MG63 (cell line): ENCODE results near the gene HP. TPM values are rescaled to one million over a fixed set of nuclear protein-coding genes. Genes with fewer than 3 reads are reported as not detected.
"Not testable (repeated sequence)": the region's sequence is repeated elsewhere in the genome, so short reads cannot be mapped to it uniquely, and the experiment has no call there.

Experiments used
- DNase-seq: peaks from one replicate; pipeline ENCODE4 v3.0.0-alpha.2; 2020
- H3K27me3 ChIP-seq: fragments of 250-450 bp; sonication (Bioruptor Pico); 2 replicates; pipeline ENCODE4 v1.5.1; 2020; ENCODE audit warnings: mild to moderate bottlenecking, moderate library complexity
- H3K36me3 ChIP-seq: fragments of 250-450 bp; sonication (Bioruptor Pico); 2 replicates; pipeline ENCODE4 v1.5.1; 2020; ENCODE audit warnings: mild to moderate bottlenecking, moderate library complexity
- H3K4me3 ChIP-seq: fragments of 250-450 bp; sonication (Bioruptor Pico); 2 replicates; pipeline ENCODE4 v1.5.1; 2020; ENCODE audit warnings: mild to moderate bottlenecking, moderate library complexity
- H3K9me3 ChIP-seq: fragments of 250-450 bp; sonication (Bioruptor Pico); 2 replicates; pipeline ENCODE4 v1.5.1; 2020; ENCODE audit warnings: mild to moderate bottlenecking, moderate library complexity
- total RNA-seq: library from RNA; depleted of rRNA; stranded (reverse); fragments of >200 nt; shearing (Covaris generic); gene quantifications from 2 replicates; pipeline ENCODE4 v1.2.3, GENCODE V29; 2014; ENCODE audit warnings: low replicate concordance

HP gene
- total RNA-seq, 1 experiment from 2014 or later, result not detected

- no peaks in the 10 kb centered on the region for H3K27me3 ChIP-seq
- H3K36me3 ChIP-seq, result no peaks in the 10 kb centered on the region
- no peak for DNase-seq
- H3K4me3 ChIP-seq, result no peak overlapping the region
- H3K9me3 ChIP-seq, result no peaks in the 10 kb centered on the region
Observed at GRCh38 chr16:72029567-72030271, 24.6 kb upstream of the HP start.

GRCh38 chr16:72033437-72033836 is 20.9 kb upstream of the HP start:
- no peaks in the 10 kb centered on the region for H3K36me3 ChIP-seq
- H3K9me3 ChIP-seq, result no peaks in the 10 kb centered on the region

DNA sequence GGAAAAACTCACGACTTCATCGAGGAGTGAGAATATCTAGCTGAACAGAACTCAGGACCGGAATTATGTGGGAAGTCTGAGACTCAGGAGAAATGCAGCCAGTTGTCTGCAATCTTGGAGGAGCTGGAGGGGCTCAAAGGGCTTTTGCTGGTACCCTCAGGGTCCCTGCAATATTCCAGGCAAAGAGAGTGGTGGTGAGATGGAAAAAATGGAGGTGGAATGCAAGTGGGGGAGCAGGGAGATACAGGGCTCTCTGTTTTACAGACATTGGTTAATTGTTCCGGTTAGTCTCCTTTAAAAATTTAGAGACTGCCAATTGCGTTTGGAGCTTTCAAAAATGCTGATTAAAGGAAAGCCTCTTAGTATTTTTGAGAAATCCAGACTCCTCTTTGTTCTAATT is 18.2 kb upstream of the HP start:
- Histone ChIP-seq H3K9me3 (no peaks in the 10 kb centered on the region), H3K36me3 (no peaks in the 10 kb centered on the region), H3K4me3 (no peak overlapping the region), H3K27me3 (no peaks in the 10 kb centered on the region)
- DNase-seq, result no peak

More at GRCh38 chr16:72033437-72033836, 20.9 kb upstream of the HP start:
- Histone ChIP-seq H3K27me3 (no peaks in the 10 kb centered on the region), H3K4me3 (no peak overlapping the region)
- DNase-seq, result no peak

- Histone ChIP-seq H3K4me3 (no peak overlapping the region), H3K27me3 (no peaks in the 10 kb centered on the region), H3K36me3 (no peaks in the 10 kb centered on the region), H3K9me3 (no peaks in the 10 kb centered on the region)
- no peak for DNase-seq
Observed at GRCh38 chr16:72042157-72042660, 12.1 kb upstream of the HP start.

DNA sequence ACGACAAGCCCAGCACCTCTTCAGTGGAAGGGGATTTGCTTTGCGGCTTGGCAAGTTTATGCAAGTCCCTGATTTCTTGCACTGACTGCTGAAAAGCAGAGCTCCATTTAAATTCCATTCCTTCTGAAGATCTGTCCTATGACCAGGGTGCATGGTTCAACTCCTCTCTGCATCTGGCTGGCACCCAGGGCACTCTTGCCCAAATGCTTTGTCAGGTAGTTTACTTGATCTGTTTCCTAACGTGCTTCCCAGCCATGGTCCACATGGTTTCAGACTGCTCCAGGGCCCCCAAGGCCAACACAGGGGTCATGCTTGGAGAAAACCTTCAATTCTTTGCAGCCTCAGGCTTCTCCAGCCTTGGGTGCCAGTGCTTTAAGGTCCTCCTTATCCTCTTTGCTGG is 11.2 kb upstream of the HP start:
- DNase-seq, result no peak
- H3K27me3 ChIP-seq, result no peaks in the 10 kb centered on the region
- no peaks in the 10 kb centered on the region for H3K9me3 ChIP-seq
- no peaks in the 10 kb centered on the region for H3K36me3 ChIP-seq
- H3K4me3 ChIP-seq, result no peak overlapping the region

GRCh38 chr16:72043539-72043938 is 10.8 kb upstream of the HP start:
- H3K9me3 ChIP-seq, result no peaks in the 10 kb centered on the region
- H3K36me3 ChIP-seq, result no peaks in the 10 kb centered on the region
- H3K27me3 ChIP-seq, result no peaks in the 10 kb centered on the region
- DNase-seq, result no peak
- no peak overlapping the region for H3K4me3 ChIP-seq

- no peak overlapping the region for H3K4me3 ChIP-seq
- H3K27me3 ChIP-seq, result no peaks in the 10 kb centered on the region
- no peak for DNase-seq
- no peaks in the 10 kb centered on the region for H3K9me3 ChIP-seq
- no peaks in the 10 kb centered on the region for H3K36me3 ChIP-seq
Observed at GRCh38 chr16:72044296-72044695, 10.0 kb upstream of the HP start.

GRCh38 chr16:72044825-72045359 is 9.4 kb upstream of the HP start:
- H3K27me3 ChIP-seq, result no peaks in the 10 kb centered on the region
- H3K4me3 ChIP-seq, result no peak overlapping the region

GRCh38 chr16:72049110-72049509 is 5.2 kb upstream of the HP start:
- no peak overlapping the region for H3K4me3 ChIP-seq
- no peaks in the 10 kb centered on the region for H3K27me3 ChIP-seq
- no peaks in the 10 kb centered on the region for H3K9me3 ChIP-seq
- DNase-seq, result no peak
- H3K36me3 ChIP-seq, result no peaks in the 10 kb centered on the region

More at GRCh38 chr16:72044825-72045359, 9.4 kb upstream of the HP start:
- no peaks in the 10 kb centered on the region for H3K9me3 ChIP-seq
- no peak for DNase-seq
- H3K36me3 ChIP-seq, result no peaks in the 10 kb centered on the region

DNA sequence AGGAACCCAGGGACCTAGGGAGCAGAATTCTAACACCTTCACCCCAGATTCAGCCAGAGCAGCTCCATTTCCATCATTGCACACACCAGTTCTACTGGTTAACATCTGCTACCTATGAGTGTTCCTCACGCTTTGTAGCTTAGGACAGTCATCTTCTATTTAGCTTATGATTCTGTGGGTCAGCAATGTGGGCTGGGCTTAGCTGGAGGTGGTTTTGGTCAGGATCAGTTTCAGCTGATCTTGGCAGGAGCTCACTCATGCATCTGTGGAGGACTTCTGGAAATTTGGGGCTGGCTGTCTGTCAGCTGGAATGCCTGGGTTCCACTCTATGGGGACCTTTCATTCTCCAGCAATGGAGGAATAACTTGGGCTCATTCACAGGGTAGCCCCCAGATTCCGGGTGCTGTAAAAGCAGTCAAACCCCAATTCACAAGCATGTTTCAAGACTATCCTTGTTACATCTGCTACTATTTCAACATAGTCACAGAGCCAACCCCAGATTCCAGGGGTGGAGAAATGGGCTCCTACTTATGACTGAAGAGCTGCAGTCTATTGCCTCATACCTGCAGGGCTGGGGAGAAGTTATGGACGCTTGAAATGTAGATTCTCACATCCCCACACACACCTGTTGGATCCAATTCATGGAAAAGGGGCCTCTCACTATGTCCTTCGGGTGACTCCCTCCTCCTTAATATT is 3.4 kb upstream of the HP start:
- H3K4me3 ChIP-seq, result no peak overlapping the region
- no peak for DNase-seq
- no peaks in the 10 kb centered on the region for H3K9me3 ChIP-seq
- no peaks in the 10 kb centered on the region for H3K27me3 ChIP-seq
- H3K36me3 ChIP-seq, result no peaks in the 10 kb centered on the region

DNA sequence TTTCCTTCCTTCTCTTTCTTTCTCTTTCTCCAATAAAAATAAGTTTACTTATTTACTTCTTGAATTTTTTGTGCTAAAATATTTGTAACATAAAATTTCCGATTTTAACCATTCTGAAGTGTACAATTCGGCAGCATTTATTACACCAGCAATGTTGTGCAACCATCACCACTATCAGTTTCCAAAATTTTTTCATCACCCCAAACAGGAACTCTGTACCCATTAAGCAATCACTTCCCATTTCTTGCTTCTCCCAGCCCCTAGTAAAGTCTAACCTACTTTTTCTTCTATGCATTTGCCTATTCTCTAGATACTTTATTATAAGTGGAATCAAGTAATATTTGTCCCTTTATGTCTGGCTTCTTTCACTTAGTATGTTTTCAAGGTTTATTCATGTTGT is 2.5 kb upstream of the HP start:
- no peaks in the 10 kb centered on the region for H3K9me3 ChIP-seq
- no peak for DNase-seq
- no peaks in the 10 kb centered on the region for H3K36me3 ChIP-seq
- no peaks in the 10 kb centered on the region for H3K27me3 ChIP-seq
- H3K4me3 ChIP-seq, result no peak overlapping the region

DNA sequence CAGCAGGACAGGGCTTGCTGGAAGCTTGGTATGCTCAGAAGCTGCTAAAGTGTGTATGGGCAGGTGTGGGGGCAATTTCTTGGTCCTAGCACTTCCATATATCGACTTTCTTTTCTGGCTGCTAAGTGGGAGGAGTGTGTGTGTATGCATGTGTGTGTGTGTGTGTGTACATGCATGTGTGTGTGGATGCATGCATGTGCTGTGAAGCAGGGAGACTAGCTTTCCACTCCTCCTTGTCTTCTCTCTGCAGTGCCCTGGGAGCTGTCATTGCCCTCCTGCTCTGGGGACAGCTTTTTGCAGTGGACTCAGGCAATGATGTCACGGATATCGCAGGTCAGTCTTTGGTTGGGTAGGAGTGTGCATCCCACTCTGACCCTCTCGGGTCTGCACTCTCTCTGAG is 1.6 kb downstream of the HP start:
- Histone ChIP-seq H3K36me3 (no peaks in the 10 kb centered on the region), H3K4me3 (no peak overlapping the region), H3K9me3 (no peaks in the 10 kb centered on the region), H3K27me3 (no peaks in the 10 kb centered on the region)
- no peak for DNase-seq

- not testable (repeated sequence) for DNase-seq, H3K4me3 ChIP-seq, H3K27me3 ChIP-seq, H3K9me3 ChIP-seq, H3K36me3 ChIP-seq
Observed at GRCh38 chr16:72057313-72057712, 3.0 kb downstream of the HP start.

DNA sequence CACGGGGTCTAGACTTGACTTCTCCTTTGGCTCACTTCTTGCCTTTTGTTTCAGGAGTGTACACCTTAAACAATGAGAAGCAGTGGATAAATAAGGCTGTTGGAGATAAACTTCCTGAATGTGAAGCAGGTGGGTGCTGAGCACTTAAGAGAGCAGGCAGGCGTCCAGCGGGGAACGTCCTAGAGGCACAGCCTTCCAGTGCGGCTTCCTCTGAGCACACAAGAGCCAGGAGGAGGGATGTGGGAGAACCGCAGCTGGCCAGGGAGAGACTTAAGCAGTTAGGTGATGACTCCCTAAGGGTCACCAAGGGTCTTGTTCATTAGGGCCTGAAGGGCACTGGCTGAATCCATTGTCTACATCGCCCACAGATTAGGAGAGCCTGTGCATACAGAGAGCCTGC is 4.8 kb downstream of the HP start:
- H3K36me3 ChIP-seq, H3K27me3 ChIP-seq, H3K4me3 ChIP-seq, DNase-seq, H3K9me3 ChIP-seq: not testable (repeated sequence)

DNA sequence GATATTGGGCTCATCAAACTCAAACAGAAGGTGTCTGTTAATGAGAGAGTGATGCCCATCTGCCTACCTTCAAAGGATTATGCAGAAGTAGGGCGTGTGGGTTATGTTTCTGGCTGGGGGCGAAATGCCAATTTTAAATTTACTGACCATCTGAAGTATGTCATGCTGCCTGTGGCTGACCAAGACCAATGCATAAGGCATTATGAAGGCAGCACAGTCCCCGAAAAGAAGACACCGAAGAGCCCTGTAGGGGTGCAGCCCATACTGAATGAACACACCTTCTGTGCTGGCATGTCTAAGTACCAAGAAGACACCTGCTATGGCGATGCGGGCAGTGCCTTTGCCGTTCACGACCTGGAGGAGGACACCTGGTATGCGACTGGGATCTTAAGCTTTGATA is 6.1 kb downstream of the HP start:
- no peak overlapping the region for H3K4me3 ChIP-seq
- DNase-seq, result no peak
- no peaks in the 10 kb centered on the region for H3K9me3 ChIP-seq
- H3K27me3 ChIP-seq, result no peaks in the 10 kb centered on the region
- no peaks in the 10 kb centered on the region for H3K36me3 ChIP-seq

- Histone ChIP-seq H3K27me3 (no peaks in the 10 kb centered on the region), H3K4me3 (no peak overlapping the region), H3K9me3 (no peaks in the 10 kb centered on the region), H3K36me3 (no peaks in the 10 kb centered on the region)
- no peak for DNase-seq
Observed at GRCh38 chr16:72061564-72061963, 7.3 kb downstream of the HP start.

DNA sequence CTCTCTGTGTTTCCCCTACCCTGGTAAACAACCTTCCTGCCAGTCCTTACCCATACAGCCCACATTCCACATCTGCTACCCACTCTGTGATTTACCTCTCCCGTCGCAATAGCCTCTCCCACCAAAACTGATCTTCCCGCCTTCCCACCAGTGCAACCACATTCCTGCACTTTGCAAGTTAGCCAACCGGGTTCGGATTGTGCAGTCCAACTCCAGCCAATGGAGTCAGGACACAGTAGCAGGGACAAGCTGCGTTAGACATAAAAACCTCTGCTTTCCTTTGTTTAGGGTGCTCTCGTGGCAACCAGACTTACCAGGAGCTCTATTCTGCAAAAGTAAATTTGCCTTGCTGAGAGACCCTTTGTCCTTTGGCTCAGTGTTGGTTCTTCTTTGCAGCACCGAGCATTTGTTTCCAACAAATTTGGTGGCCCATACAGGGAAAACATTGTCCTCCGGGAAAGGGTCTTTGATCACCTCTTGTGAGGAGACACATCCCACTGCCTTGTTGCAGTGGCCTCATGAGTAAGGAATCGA is 10.1 kb downstream of the HP start:
- Histone ChIP-seq H3K4me3 (no peak overlapping the region), H3K27me3 (no peaks in the 10 kb centered on the region), H3K36me3 (no peaks in the 10 kb centered on the region), H3K9me3 (no peaks in the 10 kb centered on the region)
- DNase-seq, result no peak

- no peak for DNase-seq
- Histone ChIP-seq H3K9me3 (no peaks in the 10 kb centered on the region), H3K4me3 (no peak overlapping the region), H3K27me3 (no peaks in the 10 kb centered on the region), H3K36me3 (no peaks in the 10 kb centered on the region)
Observed at GRCh38 chr16:72066747-72067146, 12.4 kb downstream of the HP start.
